ENCODE measurements around the gene KCNK1. TPM values are rescaled to one million over a fixed set of nuclear protein-coding genes. Genes with fewer than 3 reads are reported as not detected.

Gene KCNK1
- total RNA-seq, 3 donors from 2014 or later: 0.96 to 9.1 (median 5.2) TPM

GRCh38 chr1:233714631-233715217 is 100.8 kb downstream of the KCNK1 start:
- Histone ChIP-seq H3K36me3 (no peaks in the 10 kb centered on the region), H3K4me3 (no peak overlapping the region), H3K27me3 (no peaks in the 10 kb centered on the region), H3K9me3 (no peaks in the 10 kb centered on the region), H3K27ac (no peak overlapping the region), H3K4me1 (no peaks in the 10 kb centered on the region)
- no peak for DNase-seq (ENCODE audit: low spot score in 2 of 2)
- TF ChIP-seq CTCF (IDR thresholded peaks at IDR 0.05) (no peak), POLR2A (IDR thresholded peaks at IDR 0.05) (no peak), POLR2AphosphoS5 (IDR thresholded peaks at IDR 0.05) (no peak)
- intact Hi-C loops (cut with DNase I; ENCODE audit: low total_unique reads): loop anchor here (10.0 kb wide), 1 partner anchor 400 kb away; no protein-coding TSS in a partner anchor

- Histone ChIP-seq H3K27me3 (no peaks in the 10 kb centered on the region), H3K4me1 (no peaks in the 10 kb centered on the region), H3K36me3 (no peaks in the 10 kb centered on the region), H3K27ac (no peak overlapping the region), H3K9me3 (no peaks in the 10 kb centered on the region), H3K4me3 (no peak overlapping the region)
- no peak for DNase-seq (ENCODE audit: low spot score in 2 of 2)
- intact Hi-C loops (cut with DNase I; ENCODE audit: low total_unique reads): loop anchor here (10.0 kb wide), 1 partner anchor 403 kb away; no protein-coding TSS in a partner anchor
- no peak for TF ChIP-seq CTCF (IDR thresholded peaks at IDR 0.05)
- TF ChIP-seq POLR2AphosphoS5 (IDR thresholded peaks at IDR 0.05): no peak
- no peak for TF ChIP-seq POLR2A (IDR thresholded peaks at IDR 0.05)
Observed at GRCh38 chr1:233718057-233718456, 104.2 kb downstream of the KCNK1 start.

GRCh38 chr1:233719655-233720341 is 105.9 kb downstream of the KCNK1 start:
- Histone ChIP-seq H3K36me3 (no peaks in the 10 kb centered on the region), H3K27ac (no peak overlapping the region), H3K27me3 (no peaks in the 10 kb centered on the region), H3K9me3 (no peaks in the 10 kb centered on the region), H3K4me1 (no peaks in the 10 kb centered on the region), H3K4me3 (no peak overlapping the region)
- DNase-seq (ENCODE audit: low spot score in 2 of 2): no peak
- intact Hi-C loops (cut with DNase I; ENCODE audit: low total_unique reads): loop anchor here (10.0 kb wide), 1 partner anchor 405 kb away; no protein-coding TSS in a partner anchor
- TF ChIP-seq CTCF (IDR thresholded peaks at IDR 0.05): no peak
- TF ChIP-seq POLR2A (IDR thresholded peaks at IDR 0.05): no peak
- no peak for TF ChIP-seq POLR2AphosphoS5 (IDR thresholded peaks at IDR 0.05)

- Histone ChIP-seq H3K36me3 (no peaks in the 10 kb centered on the region), H3K4me1 (no peaks in the 10 kb centered on the region), H3K27ac (no peak overlapping the region), H3K27me3 (no peaks in the 10 kb centered on the region), H3K4me3 (no peak overlapping the region), H3K9me3 (no peaks in the 10 kb centered on the region)
- no peak for TF ChIP-seq POLR2AphosphoS5 (IDR thresholded peaks at IDR 0.05)
- no peak for DNase-seq (ENCODE audit: low spot score in 2 of 2)
- intact Hi-C loops (cut with DNase I; ENCODE audit: low total_unique reads): no loop called here
Observed at GRCh38 chr1:233721004-233721595, 107.2 kb downstream of the KCNK1 start.
